ENCODE measurements around the gene ANGPTL2.

ANGPTL2 gene

DNA sequence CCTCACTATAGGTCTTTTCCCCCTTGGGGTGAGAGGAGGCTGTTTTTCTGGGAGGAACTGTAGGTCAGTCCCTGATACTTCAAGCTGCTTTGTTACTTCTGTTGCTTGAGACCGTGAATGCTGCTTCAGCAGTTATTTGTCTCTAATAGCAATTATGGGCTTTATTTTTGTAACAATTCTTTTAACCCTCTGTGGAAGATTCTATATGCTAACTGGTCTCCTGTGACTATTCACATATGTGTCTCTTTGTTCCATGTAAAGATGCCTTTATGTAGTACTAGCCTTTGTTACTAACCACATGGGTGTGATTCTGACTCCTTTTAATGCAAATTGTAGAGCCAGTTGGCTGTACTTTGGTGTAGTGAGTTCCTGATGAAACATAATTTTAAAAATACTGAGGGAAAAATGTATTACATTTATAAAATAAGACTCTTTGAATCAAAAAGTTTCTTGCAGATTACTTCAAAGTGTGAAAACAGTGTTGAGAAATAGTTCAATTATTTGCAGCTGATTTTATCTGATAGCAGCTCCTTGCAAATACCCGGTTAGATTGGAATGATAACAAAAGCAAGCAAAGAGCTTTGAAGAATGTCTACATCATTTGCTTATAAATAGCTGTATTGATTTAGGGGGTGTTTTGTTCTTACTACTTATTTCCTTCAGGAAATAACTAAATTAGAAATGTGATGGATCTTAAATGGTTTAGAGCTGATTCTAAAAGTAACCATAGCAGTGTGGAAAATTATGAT is 46.6 kb downstream of the ANGPTL2 start:
- no peak for DNase-seq (ENCODE audit: low read depth)

DNA sequence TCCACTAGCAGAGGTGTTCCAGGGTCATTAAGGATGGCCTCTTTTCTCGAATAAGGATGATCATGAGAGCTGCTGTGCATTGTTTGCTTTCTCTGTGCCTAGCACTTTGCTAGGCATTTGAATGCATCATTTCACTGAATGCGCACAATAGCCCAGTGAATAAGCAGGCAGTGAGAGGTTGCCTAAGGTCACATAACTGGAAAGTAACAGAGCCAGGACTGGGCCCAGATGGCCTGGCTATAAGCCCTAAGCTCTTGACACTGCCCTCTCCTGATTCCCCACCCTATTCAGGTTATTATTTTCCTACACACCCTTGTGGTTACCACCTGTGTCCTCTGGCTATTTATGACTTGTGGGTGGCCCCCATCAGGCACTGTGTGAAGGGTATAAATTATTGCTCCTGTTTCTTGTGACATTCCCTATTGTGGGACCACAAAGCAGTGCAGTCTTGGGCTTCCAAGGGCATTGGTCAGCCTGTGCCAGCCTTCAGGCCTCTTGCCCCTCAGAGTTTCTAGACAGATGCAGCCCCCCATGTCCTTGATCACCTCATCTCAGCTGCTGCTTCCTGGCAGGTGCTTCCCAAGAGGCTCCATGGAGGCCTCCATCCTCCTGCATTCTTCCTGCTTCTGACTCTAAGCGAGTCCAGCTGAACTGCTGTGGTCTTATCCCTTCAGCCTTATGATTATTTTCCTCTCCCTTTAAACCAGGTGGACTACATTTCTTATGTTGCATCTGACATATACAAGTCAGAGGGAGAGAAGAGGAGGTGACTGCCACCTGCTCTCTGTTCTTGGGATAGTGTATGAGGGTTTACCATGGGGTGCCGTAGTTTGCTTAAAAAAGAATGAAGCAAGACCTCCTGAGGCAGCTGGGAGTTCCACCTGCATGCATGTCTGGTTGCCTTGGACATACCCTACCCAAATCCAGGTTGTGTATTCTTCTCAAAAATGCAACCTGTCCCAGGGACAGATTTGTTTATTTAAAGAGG is 47.6 kb downstream of the ANGPTL2 start:
- DNase-seq (ENCODE audit: low read depth), result no peak

- no peak for DNase-seq (ENCODE audit: low read depth)
Measured at GRCh38 chr9:127067603-127068220, 54.7 kb downstream of the ANGPTL2 start.

GRCh38 chr9:127066851-127067136 is 55.6 kb downstream of the ANGPTL2 start:
- DNase-seq (ENCODE audit: low read depth), result no peak

DNA sequence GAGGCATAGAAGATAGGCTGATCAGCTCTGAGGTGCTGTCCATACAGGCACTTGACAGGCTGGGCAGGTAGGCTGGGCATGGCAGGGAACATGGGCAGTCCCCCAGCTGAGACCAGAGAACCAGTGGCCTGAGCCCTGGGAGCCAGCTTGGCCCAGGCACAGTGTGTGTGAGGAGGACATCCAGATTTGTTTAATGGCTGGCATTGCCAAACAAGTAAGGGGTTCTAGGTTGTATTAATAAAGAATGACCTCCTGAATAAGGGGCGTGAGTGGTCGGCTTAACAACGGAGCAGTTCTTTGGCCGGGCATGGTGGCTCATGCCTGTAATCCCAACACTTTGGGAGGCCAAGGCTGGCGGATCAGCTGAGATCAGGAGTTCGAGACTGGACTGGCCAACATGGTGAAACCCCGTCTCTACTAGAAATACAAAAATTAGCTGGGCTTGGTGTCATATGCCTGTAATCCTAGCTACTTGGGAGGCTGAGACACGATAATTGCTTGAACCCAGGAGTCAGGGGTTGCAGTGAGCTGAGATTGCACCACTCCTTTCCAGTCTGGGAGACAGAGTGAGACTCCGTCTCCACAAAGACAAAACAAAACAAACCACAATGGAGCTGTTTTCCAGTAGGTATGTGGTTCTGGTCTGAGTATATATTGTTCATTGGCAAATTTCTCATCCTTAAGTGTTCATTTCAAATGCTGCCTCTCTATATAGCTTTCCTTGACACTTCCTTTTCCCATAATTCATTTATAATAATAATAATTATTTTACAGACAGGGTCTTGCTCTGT is 56.2 kb downstream of the ANGPTL2 start:
- no peak for DNase-seq (ENCODE audit: low read depth)

- no peak for DNase-seq (ENCODE audit: low read depth)
Measured at GRCh38 chr9:127065592-127065991, 56.8 kb downstream of the ANGPTL2 start.

DNA sequence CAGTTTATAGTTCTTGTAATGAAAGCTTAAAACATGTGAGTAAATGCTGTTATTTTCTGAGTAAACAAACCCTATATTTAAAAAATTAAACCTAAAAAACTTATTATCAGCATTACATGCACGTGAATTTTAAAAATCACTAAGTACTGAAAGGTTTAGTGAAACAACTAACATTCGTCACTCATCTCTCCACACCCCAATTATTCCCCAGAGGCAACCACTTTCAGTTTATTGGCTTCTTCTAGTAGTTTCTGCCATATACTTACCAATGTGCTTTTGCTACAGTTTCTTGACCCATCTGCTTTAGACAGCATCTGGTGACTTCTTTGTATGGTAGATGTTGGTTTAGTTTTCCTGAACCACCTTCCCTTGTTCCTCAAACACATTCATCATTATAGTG is 58.1 kb downstream of the ANGPTL2 start:
- no peak for DNase-seq (ENCODE audit: low read depth)

DNA sequence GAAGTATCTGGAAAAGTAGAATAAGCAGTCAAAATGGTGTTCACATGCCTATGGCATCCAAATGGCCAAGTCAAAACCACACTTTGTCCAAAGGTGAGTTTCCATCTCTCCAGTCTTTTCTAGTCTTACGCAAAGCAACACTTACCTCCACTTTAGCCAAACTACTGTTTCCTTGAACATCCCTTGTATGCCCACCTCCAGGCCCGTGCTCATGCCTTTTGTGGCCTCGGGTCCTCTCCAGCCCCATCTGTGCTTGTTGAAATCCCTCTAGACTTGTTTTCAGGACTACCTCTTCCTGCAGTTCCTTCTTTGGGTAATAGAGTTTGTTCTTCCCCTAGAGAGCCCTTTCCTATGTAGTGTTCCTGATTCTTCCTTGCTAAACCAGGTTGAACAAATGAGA is 61.0 kb downstream of the ANGPTL2 start:
- DNase-seq (ENCODE audit: low read depth), result no peak

GRCh38 chr9:127059765-127060361 is 62.6 kb downstream of the ANGPTL2 start:
- DNase-seq (ENCODE audit: low read depth), result no peak

DNA sequence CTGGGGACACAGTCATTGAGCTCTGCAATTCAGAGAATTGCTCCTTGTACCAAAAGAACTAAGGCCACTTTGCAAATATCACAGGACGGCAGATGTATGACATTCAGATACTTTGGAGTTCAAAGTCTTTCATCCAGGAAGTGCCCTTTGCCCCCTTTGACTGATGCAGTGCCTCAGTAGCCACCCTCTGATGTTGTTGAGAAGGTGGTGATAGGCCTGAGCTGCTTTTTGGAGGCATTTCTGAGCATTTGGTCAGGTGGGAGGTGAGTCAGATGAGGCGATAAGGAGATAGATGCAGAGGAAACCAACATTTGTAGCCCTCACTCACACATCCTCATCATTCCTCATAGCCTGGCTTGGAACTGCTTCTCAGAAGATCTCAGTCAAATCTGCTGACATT is 63.4 kb downstream of the ANGPTL2 start:
- no peak for DNase-seq (ENCODE audit: low read depth)

GRCh38 chr9:127058645-127059021 is 63.8 kb downstream of the ANGPTL2 start:
- no peak for DNase-seq (ENCODE audit: low read depth)

DNA sequence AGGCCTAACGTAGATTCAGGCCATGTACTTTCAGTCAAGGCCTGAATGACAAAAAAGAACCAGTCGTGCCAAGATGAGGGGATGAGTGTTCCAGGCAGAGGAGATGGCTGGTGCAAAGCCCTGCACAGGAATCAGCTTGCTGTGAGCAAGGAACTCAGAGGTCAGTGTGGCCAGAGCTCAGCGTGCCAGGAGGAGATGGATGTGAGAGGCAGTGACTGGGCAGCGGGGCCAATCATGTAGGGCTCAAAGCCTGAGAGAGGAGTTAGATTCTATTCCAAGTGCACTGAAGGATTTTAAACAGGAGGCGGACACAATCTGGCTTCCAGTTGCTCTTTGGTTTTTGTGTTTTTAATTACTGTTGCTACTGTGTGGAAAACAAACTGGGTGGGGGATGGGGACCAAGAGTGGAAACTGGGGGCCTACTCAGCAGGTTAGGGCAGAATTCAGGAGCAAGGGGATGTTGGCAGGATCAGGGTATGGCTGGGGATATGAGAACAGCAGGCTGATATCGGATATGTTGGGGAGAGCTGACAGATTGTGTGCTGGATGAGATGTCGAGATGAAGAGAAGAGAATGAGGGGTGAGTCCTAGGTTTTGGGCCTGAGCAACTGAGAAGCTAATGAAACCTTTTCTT is 64.3 kb downstream of the ANGPTL2 start:
- DNase-seq (ENCODE audit: low read depth), result no peak

DNA sequence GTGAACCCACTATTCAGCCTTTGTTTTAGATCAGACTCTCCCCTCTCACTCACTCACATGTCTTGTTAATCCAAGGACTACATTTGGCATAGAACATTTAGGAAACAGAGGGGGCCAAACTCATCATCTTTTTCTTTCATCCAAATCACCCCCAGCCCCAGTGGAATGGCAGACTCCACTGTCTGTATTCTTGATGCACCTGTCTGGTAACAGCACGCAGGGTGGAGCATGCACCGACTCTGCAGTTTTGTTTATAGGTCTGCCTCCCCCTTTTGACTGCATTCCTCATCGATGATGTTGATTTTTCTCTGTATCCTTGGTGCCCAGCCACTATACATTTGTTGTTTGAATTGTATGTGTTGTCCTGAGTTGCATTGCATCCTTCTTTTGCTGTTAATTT is 66.0 kb downstream of the ANGPTL2 start:
- no peak for DNase-seq (ENCODE audit: low read depth)

GRCh38 chr9:127055745-127056402 is 66.6 kb downstream of the ANGPTL2 start:
- no peak for DNase-seq (ENCODE audit: low read depth)

DNA sequence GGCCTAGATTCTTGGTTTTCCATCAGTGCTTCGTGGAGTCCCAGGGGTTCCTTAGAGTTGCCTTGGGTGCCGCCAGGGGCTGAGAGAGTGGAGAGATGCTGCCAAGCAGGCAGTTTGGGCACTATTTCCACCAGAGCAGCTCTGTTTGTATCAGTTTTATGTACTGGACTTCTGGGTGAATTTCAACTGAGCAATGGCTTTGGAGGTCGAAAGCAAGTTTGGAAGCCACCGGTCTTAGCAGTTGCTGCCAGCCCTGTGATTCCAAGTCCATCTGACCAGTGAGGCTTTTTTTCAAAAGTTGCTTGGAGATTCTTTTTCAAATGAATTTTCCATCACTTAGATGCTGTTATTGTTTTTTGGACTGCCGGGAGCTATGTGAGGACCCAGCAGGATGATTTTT is 68.5 kb downstream of the ANGPTL2 start:
- no peak for DNase-seq (ENCODE audit: low read depth)

GRCh38 chr9:127053057-127053821 is 69.2 kb downstream of the ANGPTL2 start:
- no peak for DNase-seq (ENCODE audit: low read depth)

GRCh38 chr9:127051881-127052595 is 70.4 kb downstream of the ANGPTL2 start:
- DNase-seq (ENCODE audit: low read depth), result no peak

DNA sequence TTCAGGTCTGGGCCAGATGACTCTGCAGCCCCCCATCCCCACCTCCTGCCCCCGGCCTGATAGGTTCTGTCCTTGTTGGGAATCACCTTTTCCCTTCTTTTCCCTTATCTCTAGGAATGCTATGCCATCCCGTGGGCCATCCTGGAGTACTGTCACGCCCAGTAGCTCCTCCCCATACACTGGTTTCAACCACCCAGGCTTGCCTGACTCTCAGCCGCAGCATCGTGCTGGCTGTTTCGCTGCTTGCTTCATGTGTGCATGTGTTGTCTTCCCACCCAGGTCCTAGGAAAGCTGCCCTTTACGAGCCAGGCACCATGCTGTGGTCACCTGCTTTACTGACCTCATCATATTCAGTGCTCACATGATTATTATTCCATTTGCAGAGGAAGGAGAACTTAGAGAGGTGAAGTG is 71.8 kb downstream of the ANGPTL2 start:
- no peak for DNase-seq (ENCODE audit: low read depth)

DNA sequence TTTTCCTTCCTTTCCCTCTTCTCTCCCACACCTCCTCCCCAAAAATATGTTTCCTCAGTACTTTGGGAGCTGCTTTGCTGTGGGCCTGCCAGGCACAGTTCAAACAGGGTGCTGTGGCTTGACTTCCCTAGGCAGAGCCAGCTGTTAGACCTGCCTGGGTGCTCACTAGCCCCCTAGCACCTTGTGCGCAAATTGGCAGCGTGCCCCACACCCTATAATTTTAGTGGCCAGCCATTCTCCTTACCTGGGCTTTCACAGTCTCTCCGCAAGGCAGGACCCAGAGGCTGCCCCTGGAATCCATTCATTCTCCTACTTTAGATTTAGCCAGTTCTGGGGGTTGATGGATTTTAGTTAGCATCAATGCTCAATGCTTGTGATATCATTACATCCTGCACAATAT is 72.3 kb downstream of the ANGPTL2 start:
- no peak for DNase-seq (ENCODE audit: low read depth)

Measured in CMK (cell line).